Osteocyte (in vitro differentiated cells): ENCODE results near the gene MDGA2. TPM values are rescaled to one million over a fixed set of nuclear protein-coding genes. Genes with fewer than 3 reads are reported as not detected.

Experiments
- DNase-seq: peaks from one replicate; pipeline ENCODE4 v3.0.0; 2021; ENCODE audit warnings: mixed read lengths; ENCODE audit not compliant: unreplicated experiment; ENCODE audit errors: extremely low spot score
- H3K27ac Mint-ChIP-seq: one replicate; pipeline ENCODE4 v1.8.0; 2021; ENCODE audit warnings: mild to moderate bottlenecking, mixed read lengths; ENCODE audit not compliant: unreplicated experiment
- H3K27me3 Mint-ChIP-seq: one replicate; pipeline ENCODE4 v1.8.0; 2021; ENCODE audit warnings: mixed read lengths; ENCODE audit not compliant: unreplicated experiment
- H3K36me3 Mint-ChIP-seq: one replicate; pipeline ENCODE4 v1.8.0; 2021; ENCODE audit warnings: mixed read lengths; ENCODE audit not compliant: unreplicated experiment
- H3K4me1 Mint-ChIP-seq: one replicate; pipeline ENCODE4 v1.8.0; 2021; ENCODE audit warnings: mixed read lengths; ENCODE audit not compliant: unreplicated experiment
- H3K4me3 Mint-ChIP-seq: one replicate; pipeline ENCODE4 v1.8.0; 2021; ENCODE audit warnings: mild to moderate bottlenecking, moderate library complexity, mixed read lengths; ENCODE audit not compliant: unreplicated experiment
- H3K9me3 Mint-ChIP-seq: one replicate; pipeline ENCODE4 v1.8.0; 2021; ENCODE audit warnings: mixed read lengths; ENCODE audit not compliant: unreplicated experiment
- CTCF ChIP-seq: fragments of 200-600 bp; sonication (generic); IDR thresholded peaks from 2 replicates; pipeline ENCODE4 v1.5.0; 2021; ENCODE audit warnings: antibody characterized with exemption, mild to moderate bottlenecking, moderate library complexity
- total RNA-seq: library from RNA; stranded (reverse); gene quantifications from 2 replicates; pipeline ENCODE4 v1.2.1, GENCODE V29; 2021

MDGA2 gene
- total RNA-seq, 1 donor from 2014 or later: 0.19 TPM

DNA sequence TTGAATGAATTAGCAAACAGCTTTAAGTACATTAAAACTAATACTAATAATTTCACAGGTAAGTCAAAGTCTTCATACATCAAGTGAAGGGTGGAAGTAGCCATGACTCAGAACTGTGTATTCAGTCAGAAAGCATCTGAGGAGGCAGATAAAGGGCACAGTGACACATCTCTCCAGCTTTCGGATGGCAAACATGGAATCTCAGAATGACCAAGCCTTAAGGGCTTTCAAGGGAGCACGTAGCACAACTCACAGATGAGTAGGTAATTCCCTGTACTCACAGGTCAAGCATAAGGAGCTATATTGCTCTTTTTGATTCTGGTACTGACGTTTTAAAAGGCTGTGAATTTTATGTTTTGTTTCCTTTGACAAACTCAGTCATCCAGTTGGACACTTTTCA is 56.0 kb downstream of the MDGA2 start:
- Mint-ChIP-seq H3K4me3 (no peak overlapping the region), H3K9me3 (no peaks in the 10 kb centered on the region), H3K36me3 (no peaks in the 10 kb centered on the region), H3K27ac (no peak overlapping the region), H3K4me1 (no peaks in the 10 kb centered on the region), H3K27me3 (no peaks in the 10 kb centered on the region)
- TF ChIP-seq CTCF: no peak
- no peak for DNase-seq

DNA sequence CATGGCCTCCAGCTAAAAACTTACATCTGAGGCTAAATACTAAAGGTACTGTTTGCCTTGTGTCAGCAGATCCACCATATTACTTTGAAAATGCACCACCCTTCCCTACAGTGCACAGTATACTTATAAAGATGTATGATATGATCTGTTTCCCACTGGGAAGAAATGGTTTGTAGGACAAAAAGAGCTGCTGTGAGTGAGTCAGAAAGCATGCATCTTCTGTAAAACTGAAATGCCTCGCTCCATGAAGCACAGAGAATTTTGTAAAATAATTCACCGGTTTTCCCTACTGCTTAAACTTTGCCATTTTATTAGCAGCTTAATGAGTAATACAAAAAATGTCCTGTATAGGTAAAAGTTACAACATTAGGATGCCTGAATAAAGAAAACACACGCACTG is 68.8 kb downstream of the MDGA2 start:
- Mint-ChIP-seq H3K36me3 (no peaks in the 10 kb centered on the region), H3K27ac (no peak overlapping the region), H3K9me3 (peaks cover 4% of the 10 kb centered on the region), H3K27me3 (no peaks in the 10 kb centered on the region), H3K4me3 (no peak overlapping the region), H3K4me1 (no peaks in the 10 kb centered on the region)
- DNase-seq: no peak
- TF ChIP-seq CTCF: no peak

DNA sequence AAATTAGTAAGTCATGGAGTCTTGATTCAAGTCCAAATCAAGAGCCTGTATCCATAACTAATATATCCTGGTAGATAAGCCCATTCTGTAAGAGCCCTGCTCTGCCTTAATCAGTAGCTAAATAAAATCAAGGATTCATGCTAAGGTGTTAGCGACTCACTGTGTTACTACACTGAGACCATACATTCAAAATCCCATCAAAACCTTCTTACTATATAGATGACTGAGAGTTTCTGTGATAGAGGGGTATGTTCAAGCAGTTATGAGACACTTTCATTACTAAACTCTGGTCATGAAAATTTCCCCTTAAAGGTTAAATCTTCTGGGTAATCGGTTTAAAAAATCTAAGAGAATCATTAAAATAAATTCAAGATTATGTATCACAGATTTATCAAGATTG is 78.5 kb downstream of the MDGA2 start:
- Mint-ChIP-seq H3K4me1 (no peaks in the 10 kb centered on the region), H3K27me3 (no peaks in the 10 kb centered on the region), H3K9me3 (no peaks in the 10 kb centered on the region)

GRCh38 chr14:47596232-47596631 is 79.2 kb downstream of the MDGA2 start:
- H3K27ac Mint-ChIP-seq: no peak overlapping the region
- no peaks in the 10 kb centered on the region for H3K9me3 Mint-ChIP-seq

More for the DNA sequence above, 78.5 kb downstream of the MDGA2 start:
- no peak for DNase-seq
- TF ChIP-seq CTCF: no peak
- H3K27ac Mint-ChIP-seq: no peak overlapping the region
- no peaks in the 10 kb centered on the region for H3K36me3 Mint-ChIP-seq
- H3K4me3 Mint-ChIP-seq: no peak overlapping the region

GRCh38 chr14:47595552-47595951 is 79.9 kb downstream of the MDGA2 start:
- Mint-ChIP-seq H3K27ac (no peak overlapping the region), H3K4me3 (no peak overlapping the region), H3K27me3 (no peaks in the 10 kb centered on the region), H3K9me3 (no peaks in the 10 kb centered on the region), H3K4me1 (no peaks in the 10 kb centered on the region), H3K36me3 (no peaks in the 10 kb centered on the region)
- DNase-seq: no peak
- no peak for TF ChIP-seq CTCF

More at GRCh38 chr14:47596232-47596631, 79.2 kb downstream of the MDGA2 start:
- H3K4me3 Mint-ChIP-seq: no peak overlapping the region
- no peak for DNase-seq
- no peaks in the 10 kb centered on the region for H3K36me3 Mint-ChIP-seq
- no peak for TF ChIP-seq CTCF
- H3K27me3 Mint-ChIP-seq: no peaks in the 10 kb centered on the region
- no peaks in the 10 kb centered on the region for H3K4me1 Mint-ChIP-seq
